SK-N-SH (cell line): ENCODE measurements around the gene RBM19. TPM values are rescaled to one million over a fixed set of nuclear protein-coding genes. Genes with fewer than 3 reads are reported as not detected.

Experiments
- CTCF ChIA-PET: fragments of 300-600, 350-600 bp; formaldehyde crosslinking; extraction: SDS; loops from one replicate; lab custom pipeline; 2021; lab: Yijun Ruan, JAX
- POLR2A ChIA-PET: fragments of 350-600 bp; sonication (Branson Sonifier 250); formaldehyde crosslinking; extraction: SDS; loops from one replicate; lab custom pipeline; 2020; ENCODE audit warnings: antibody characterized with exemption, inconsistent platforms; lab: Yijun Ruan, JAX
- DNase-seq: peaks from one replicate; pipeline ENCODE4 v3.0.0; 2012
- H2AFZ ChIP-seq: fragments of 200-600 bp; sonication (generic); 2 replicates; pipeline ENCODE4 v1.8.1; 2016; ENCODE audit warnings: antibody characterized with exemption, mild to moderate bottlenecking, low read depth
- H3F3A ChIP-seq: fragments of 200-600 bp; sonication (generic); replicated peaks from 2 replicates; pipeline ENCODE3; 2016; ENCODE audit warnings: antibody characterized with exemption, mild to moderate bottlenecking; ENCODE audit not compliant: insufficient read depth
- H3K27ac ChIP-seq, 2 experiments: fragments of 200-500 bp in 1 of 2; fragments of 200-600 bp in 1 of 2; sonication (Bioruptor generic) in 1 of 2; sonication (generic), shearing (Covaris generic) in 1 of 2; 2 replicates each; pipeline versions ENCODE4 v1.5.1 to v1.6.1; 2014 to 2016; ENCODE audit warnings: low read depth in 2 of 2, inconsistent platforms in 1 of 2, low read length in 1 of 2, mild to moderate bottlenecking in 1 of 2, mixed read lengths in 1 of 2
- H3K27me3 ChIP-seq: fragments of 200-600 bp; sonication (generic), shearing (Covaris generic); 2 replicates; pipeline ENCODE4 v1.6.1; 2016; ENCODE audit warnings: mixed run types; ENCODE audit not compliant: insufficient read depth
- H3K36me3 ChIP-seq, 2 experiments: fragments of 200-500 bp in 1 of 2; fragments of 200-600 bp in 1 of 2; sonication (Bioruptor generic) in 1 of 2; sonication (generic) in 1 of 2; replicated peaks in 1 of 2; 2 replicates each; pipeline versions ENCODE3 to v1.5.1; 2014 to 2016; ENCODE audit warnings: low read length in 1 of 2, mild to moderate bottlenecking in 1 of 2; ENCODE audit not compliant: insufficient read depth in 2 of 2, control insufficient read depth in 1 of 2
- H3K4me1 ChIP-seq, 2 experiments: fragments of 200-500 bp in 1 of 2; fragments of 200-600 bp in 1 of 2; sonication (Bioruptor generic) in 1 of 2; sonication (generic), shearing (Covaris generic) in 1 of 2; 2 replicates each; pipeline versions ENCODE4 v1.5.1 to v1.6.1; 2014 to 2016; ENCODE audit warnings: low read depth in 1 of 2, low read length in 1 of 2, mixed run types in 1 of 2; ENCODE audit not compliant: insufficient read depth in 2 of 2, control insufficient read depth in 1 of 2
- H3K4me2 ChIP-seq: fragments of 200-600 bp; sonication (generic), shearing (Covaris generic); 2 replicates; pipeline ENCODE4 v1.6.1; 2017; ENCODE audit warnings: mixed run types
- H3K4me3 ChIP-seq, 2 experiments: fragments of 200-500 bp in 1 of 2; fragments of 200-600 bp in 1 of 2; sonication (Bioruptor generic) in 1 of 2; sonication (generic), shearing (Covaris generic) in 1 of 2; 2 replicates each; pipeline versions ENCODE4 v1.5.1 to v1.8.1; 2014 to 2016; ENCODE audit warnings: low read depth in 2 of 2, inconsistent platforms in 1 of 2, low read length in 1 of 2, mild to moderate bottlenecking in 1 of 2, mixed read lengths in 1 of 2, moderate library complexity in 1 of 2
- H3K79me2 ChIP-seq: fragments of 200-600 bp; sonication (generic); 2 replicates; pipeline ENCODE4 v1.8.1; 2017; ENCODE audit warnings: mild to moderate bottlenecking; ENCODE audit not compliant: insufficient read depth
- H3K9ac ChIP-seq: fragments of 200-600 bp; sonication (generic); 2 replicates; pipeline ENCODE4 v1.6.1; 2017; ENCODE audit warnings: mixed run types
- H3K9me2 ChIP-seq: fragments of 200-600 bp; sonication (generic); 2 replicates; pipeline ENCODE4 v1.6.1; 2017; ENCODE audit warnings: mixed run types
- H3K9me3 ChIP-seq: fragments of 200-600 bp; sonication (generic); 2 replicates; pipeline ENCODE4 v1.6.1; 2017; ENCODE audit warnings: mixed run types, mild to moderate bottlenecking, moderate library complexity
- H4K20me1 ChIP-seq: fragments of 200-600 bp; sonication (generic); 2 replicates; pipeline ENCODE4 v1.6.1; 2017; ENCODE audit warnings: mild to moderate bottlenecking, mixed run types; ENCODE audit not compliant: insufficient read depth
- EP300 ChIP-seq, 2 experiments: IDR thresholded peaks; 2 replicates each; pipeline versions ENCODE4 v1.4.0 to v1.6.1; 2012; ENCODE audit warnings: borderline replicate concordance in 1 of 2, low read depth in 1 of 2, low read length in 1 of 2
- EZH2phosphoT487 ChIP-seq: fragments of 200-600 bp; sonication (generic); IDR thresholded peaks from 2 replicates; pipeline ENCODE4 v1.6.1; 2017; ENCODE audit warnings: low read depth, mixed run types, mild to moderate bottlenecking, antibody characterized with exemption, moderate library complexity, borderline replicate concordance
- FOXM1 ChIP-seq: IDR thresholded peaks from 2 replicates; pipeline ENCODE4 v1.4.0; 2012; ENCODE audit warnings: low read depth, mild to moderate bottlenecking
- GABPA ChIP-seq: IDR thresholded peaks from 2 replicates; pipeline ENCODE4 v1.4.0; 2012; ENCODE audit warnings: low read depth, mild to moderate bottlenecking
- MEF2A ChIP-seq: IDR thresholded peaks from 2 replicates; pipeline ENCODE4 v1.4.0; 2012; ENCODE audit warnings: low read depth, borderline replicate concordance
- POLR2AphosphoS5 ChIP-seq: IDR thresholded peaks from 2 replicates; pipeline ENCODE4 v1.6.1; 2012; ENCODE audit warnings: low read depth, low read length
- RAD21 ChIP-seq: IDR thresholded peaks from 2 replicates; pipeline ENCODE4 v1.6.1; 2012; ENCODE audit warnings: mild to moderate bottlenecking, low read length
- RCOR1 ChIP-seq: fragments of 150-350 bp; IDR thresholded peaks from 2 replicates; pipeline ENCODE4 v1.6.1; 2017; ENCODE audit warnings: antibody characterized with exemption, low read length
- RXRA ChIP-seq: IDR thresholded peaks from 2 replicates; pipeline ENCODE4 v1.4.0; 2012; ENCODE audit warnings: low read depth, mild to moderate bottlenecking, borderline replicate concordance
- SIN3A ChIP-seq: IDR thresholded peaks from 2 replicates; pipeline ENCODE4 v1.6.1; 2012; ENCODE audit warnings: low read depth, mild to moderate bottlenecking, low read length, moderate library complexity, borderline replicate concordance
- TCF12 ChIP-seq: IDR thresholded peaks from 2 replicates; pipeline ENCODE4 v1.4.0; 2012
- TEAD4 ChIP-seq: IDR thresholded peaks from 2 replicates; pipeline ENCODE4 v1.4.0; 2012; ENCODE audit warnings: mild to moderate bottlenecking, borderline replicate concordance; ENCODE audit not compliant: insufficient read depth
- WGBS: methylation state at CpG from one replicate; pipeline ENCODE4 v1.1.6; 2017; ENCODE audit warnings: low lambda C conversion rate; 5-methylcytosine and 5-hydroxymethylcytosine counted together
- polyA plus RNA-seq, 3 experiments: library from polyadenylated mRNA; depleted of rRNA; stranded (reverse); fragments of >200 nt; gene quantifications; 2 replicates each; pipeline ENCODE4 v1.2.3, GENCODE V29; 2012
- TF ChIP-seq, protein P1 (sequence below): IDR thresholded peaks from 2 replicates; pipeline ENCODE4 v1.4.0; 2012; ENCODE audit warnings: low read depth
- TF ChIP-seq, protein P2 (sequence below): fragments of 150-350 bp; IDR thresholded peaks from 2 replicates; pipeline ENCODE4 v1.6.1; 2017; ENCODE audit warnings: antibody characterized with exemption, low read length, low read depth, borderline replicate concordance
- TF ChIP-seq, protein P3 (sequence below): IDR thresholded peaks from 2 replicates; pipeline ENCODE4 v1.6.1; 2012; ENCODE audit warnings: mild to moderate bottlenecking, low read depth, low read length, moderate library complexity
- TF ChIP-seq, protein P4 (sequence below): fragments of 200-600 bp; sonication (generic); IDR thresholded peaks from 2 replicates; pipeline ENCODE4 v1.6.1; 2017; ENCODE audit warnings: antibody characterized with exemption, mild to moderate bottlenecking, moderate library complexity

RBM19 gene
- polyA plus RNA-seq, 1 of the 3 experiments (the other 2 are of a cell fraction): 16.6 TPM

DNA sequence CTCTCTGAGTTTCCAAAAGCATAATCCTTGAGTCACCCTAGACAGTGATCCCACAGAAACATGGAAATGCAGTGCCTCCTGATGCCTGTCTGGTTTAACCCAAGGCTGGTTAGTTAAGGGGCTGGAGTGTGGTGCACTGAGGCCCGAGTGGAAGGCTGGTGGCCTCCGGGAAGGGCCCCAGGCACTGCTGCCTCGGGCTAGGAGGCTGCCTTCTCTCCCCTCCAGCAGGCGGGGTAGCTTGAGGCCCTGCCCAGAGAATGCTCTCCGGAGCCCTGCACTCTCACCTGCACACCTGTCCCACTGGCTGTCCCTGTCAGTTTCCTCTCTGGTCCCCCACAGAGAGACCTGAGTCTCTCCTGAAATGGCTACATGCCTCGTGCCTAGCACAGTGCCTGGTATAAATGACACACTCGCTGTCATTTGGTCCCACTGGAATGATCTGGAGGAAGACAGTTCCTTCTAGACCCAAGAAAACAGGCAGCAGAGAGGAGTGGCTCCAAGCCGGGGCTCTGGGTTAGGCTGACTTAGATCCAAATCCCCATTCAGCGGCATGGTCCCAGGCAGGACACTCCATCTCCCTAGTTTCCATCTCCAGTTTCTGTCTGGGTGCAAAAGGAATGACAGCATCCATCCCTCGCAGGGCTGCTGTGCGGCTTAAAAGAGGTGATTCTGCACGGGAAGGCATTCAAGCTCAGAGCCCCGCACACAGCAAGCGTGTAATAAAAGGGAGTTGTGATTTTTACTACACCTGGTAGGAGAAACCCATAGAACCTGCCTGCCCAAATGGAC, 54.0 kb downstream of the RBM19 start:
- no peaks in the 10 kb centered on the region for H3K9me3 ChIP-seq
- H3K9ac ChIP-seq: no peak overlapping the region
- H3F3A ChIP-seq: no peaks in the 10 kb centered on the region
- TF ChIP-seq TEAD4 (no peak), RCOR1 (no peak), GABPA (no peak), MEF2A (no peak), SIN3A (no peak), POLR2AphosphoS5 (no peak), EP300 (IDR thresholded peaks at IDR 0.05; ENCODE audit: borderline replicate concordance in 1 of 2, low read depth in 1 of 2, low read length in 1 of 2) (no peak), RXRA (no peak), FOXM1 (no peak), RAD21 (no peak), TCF12 (no peak), EZH2phosphoT487 (no peak)
- TF ChIP-seq, protein P1, sequence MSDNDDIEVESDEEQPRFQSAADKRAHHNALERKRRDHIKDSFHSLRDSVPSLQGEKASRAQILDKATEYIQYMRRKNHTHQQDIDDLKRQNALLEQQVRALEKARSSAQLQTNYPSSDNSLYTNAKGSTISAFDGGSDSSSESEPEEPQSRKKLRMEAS: no peak
- TF ChIP-seq, protein P2, sequence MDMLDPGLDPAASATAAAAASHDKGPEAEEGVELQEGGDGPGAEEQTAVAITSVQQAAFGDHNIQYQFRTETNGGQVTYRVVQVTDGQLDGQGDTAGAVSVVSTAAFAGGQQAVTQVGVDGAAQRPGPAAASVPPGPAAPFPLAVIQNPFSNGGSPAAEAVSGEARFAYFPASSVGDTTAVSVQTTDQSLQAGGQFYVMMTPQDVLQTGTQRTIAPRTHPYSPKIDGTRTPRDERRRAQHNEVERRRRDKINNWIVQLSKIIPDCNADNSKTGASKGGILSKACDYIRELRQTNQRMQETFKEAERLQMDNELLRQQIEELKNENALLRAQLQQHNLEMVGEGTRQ: no peak
- TF ChIP-seq, protein P3, sequence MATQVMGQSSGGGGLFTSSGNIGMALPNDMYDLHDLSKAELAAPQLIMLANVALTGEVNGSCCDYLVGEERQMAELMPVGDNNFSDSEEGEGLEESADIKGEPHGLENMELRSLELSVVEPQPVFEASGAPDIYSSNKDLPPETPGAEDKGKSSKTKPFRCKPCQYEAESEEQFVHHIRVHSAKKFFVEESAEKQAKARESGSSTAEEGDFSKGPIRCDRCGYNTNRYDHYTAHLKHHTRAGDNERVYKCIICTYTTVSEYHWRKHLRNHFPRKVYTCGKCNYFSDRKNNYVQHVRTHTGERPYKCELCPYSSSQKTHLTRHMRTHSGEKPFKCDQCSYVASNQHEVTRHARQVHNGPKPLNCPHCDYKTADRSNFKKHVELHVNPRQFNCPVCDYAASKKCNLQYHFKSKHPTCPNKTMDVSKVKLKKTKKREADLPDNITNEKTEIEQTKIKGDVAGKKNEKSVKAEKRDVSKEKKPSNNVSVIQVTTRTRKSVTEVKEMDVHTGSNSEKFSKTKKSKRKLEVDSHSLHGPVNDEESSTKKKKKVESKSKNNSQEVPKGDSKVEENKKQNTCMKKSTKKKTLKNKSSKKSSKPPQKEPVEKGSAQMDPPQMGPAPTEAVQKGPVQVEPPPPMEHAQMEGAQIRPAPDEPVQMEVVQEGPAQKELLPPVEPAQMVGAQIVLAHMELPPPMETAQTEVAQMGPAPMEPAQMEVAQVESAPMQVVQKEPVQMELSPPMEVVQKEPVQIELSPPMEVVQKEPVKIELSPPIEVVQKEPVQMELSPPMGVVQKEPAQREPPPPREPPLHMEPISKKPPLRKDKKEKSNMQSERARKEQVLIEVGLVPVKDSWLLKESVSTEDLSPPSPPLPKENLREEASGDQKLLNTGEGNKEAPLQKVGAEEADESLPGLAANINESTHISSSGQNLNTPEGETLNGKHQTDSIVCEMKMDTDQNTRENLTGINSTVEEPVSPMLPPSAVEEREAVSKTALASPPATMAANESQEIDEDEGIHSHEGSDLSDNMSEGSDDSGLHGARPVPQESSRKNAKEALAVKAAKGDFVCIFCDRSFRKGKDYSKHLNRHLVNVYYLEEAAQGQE: no peak
- TF ChIP-seq, protein P4, sequence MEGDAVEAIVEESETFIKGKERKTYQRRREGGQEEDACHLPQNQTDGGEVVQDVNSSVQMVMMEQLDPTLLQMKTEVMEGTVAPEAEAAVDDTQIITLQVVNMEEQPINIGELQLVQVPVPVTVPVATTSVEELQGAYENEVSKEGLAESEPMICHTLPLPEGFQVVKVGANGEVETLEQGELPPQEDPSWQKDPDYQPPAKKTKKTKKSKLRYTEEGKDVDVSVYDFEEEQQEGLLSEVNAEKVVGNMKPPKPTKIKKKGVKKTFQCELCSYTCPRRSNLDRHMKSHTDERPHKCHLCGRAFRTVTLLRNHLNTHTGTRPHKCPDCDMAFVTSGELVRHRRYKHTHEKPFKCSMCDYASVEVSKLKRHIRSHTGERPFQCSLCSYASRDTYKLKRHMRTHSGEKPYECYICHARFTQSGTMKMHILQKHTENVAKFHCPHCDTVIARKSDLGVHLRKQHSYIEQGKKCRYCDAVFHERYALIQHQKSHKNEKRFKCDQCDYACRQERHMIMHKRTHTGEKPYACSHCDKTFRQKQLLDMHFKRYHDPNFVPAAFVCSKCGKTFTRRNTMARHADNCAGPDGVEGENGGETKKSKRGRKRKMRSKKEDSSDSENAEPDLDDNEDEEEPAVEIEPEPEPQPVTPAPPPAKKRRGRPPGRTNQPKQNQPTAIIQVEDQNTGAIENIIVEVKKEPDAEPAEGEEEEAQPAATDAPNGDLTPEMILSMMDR: no peak
- DNase-seq: no peak
- no peak overlapping the region for H3K4me2 ChIP-seq
- no peak overlapping the region for H2AFZ ChIP-seq
- H3K36me3 ChIP-seq: peaks cover 4 to 19% of the 10 kb centered on the region in 2 experiments
- CTCF ChIA-PET: interaction anchor here (0.6 to 6.6 kb wide), 35 partner anchors 9 to 738 kb away, joined by 3 to 39 read pairs (median 4); partner anchors contain the start of gene LHX5
- no peak overlapping the region for H3K27ac ChIP-seq
- H3K4me3 ChIP-seq: no peak overlapping the region
- 89% methylated on average over 10 of the region's 14 CpGs for WGBS
- H3K9me2 ChIP-seq: no peaks in the 10 kb centered on the region
- H3K27me3 ChIP-seq: no peaks in the 10 kb centered on the region
- POLR2A ChIA-PET: no interaction called here
- H3K79me2 ChIP-seq: no peaks in the 10 kb centered on the region
- no peaks in the 10 kb centered on the region for H4K20me1 ChIP-seq
- no peaks in the 10 kb centered on the region for H3K4me1 ChIP-seq
